ENCODE results near the gene OPN5. TPM values are rescaled to one million over a fixed set of nuclear protein-coding genes. Genes with fewer than 3 reads are reported as not detected.

The OPN5 gene
- total RNA-seq, 2 donors from 2014 or later = not detected

- no peaks in the 10 kb centered on the region for H3K4me1 ChIP-seq
- DNase-seq = no peak
- TF ChIP-seq CTCF (IDR thresholded peaks at IDR 0.05) = no peak
- no peak overlapping the region for H3K27ac ChIP-seq
- H3K9ac ChIP-seq (ENCODE audit: low read depth in 2 of 2, low read length in 2 of 2) = no peak overlapping the region
- H3K9me3 ChIP-seq = no peaks in the 10 kb centered on the region
- H3K4me3 ChIP-seq = no peak overlapping the region
- no peaks in the 10 kb centered on the region for H3K27me3 ChIP-seq
- intact Hi-C loops (cut with DNase I) = no loop called here
- no peaks in the 10 kb centered on the region for H3K36me3 ChIP-seq
Measured at GRCh38 chr6:47759364-47759763, 22.5 kb upstream of the OPN5 start.

- intact Hi-C loops (cut with DNase I) = no loop called here
- DNase-seq = no peak
Measured at GRCh38 chr6:47762502-47762901, 19.3 kb upstream of the OPN5 start.

GRCh38 chr6:47766445-47766844 lies 15.4 kb upstream of the OPN5 start:
- Histone ChIP-seq H3K4me3 (no peak overlapping the region), H3K9ac (ENCODE audit: low read depth in 2 of 2, low read length in 2 of 2) (no peak overlapping the region), H3K9me3 (no peaks in the 10 kb centered on the region), H3K27me3 (no peaks in the 10 kb centered on the region), H3K27ac (no peak overlapping the region), H3K36me3 (no peaks in the 10 kb centered on the region), H3K4me1 (no peaks in the 10 kb centered on the region)
- intact Hi-C loops (cut with DNase I) = no loop called here
- TF ChIP-seq CTCF (IDR thresholded peaks at IDR 0.05) = no peak
- DNase-seq = no peak

More at GRCh38 chr6:47762502-47762901, 19.3 kb upstream of the OPN5 start:
- Histone ChIP-seq H3K27me3 (no peaks in the 10 kb centered on the region), H3K9me3 (no peaks in the 10 kb centered on the region), H3K4me1 (no peaks in the 10 kb centered on the region), H3K36me3 (no peaks in the 10 kb centered on the region), H3K9ac (ENCODE audit: low read depth in 2 of 2, low read length in 2 of 2) (no peak overlapping the region), H3K4me3 (no peak overlapping the region), H3K27ac (no peak overlapping the region)
- no peak for TF ChIP-seq CTCF (IDR thresholded peaks at IDR 0.05)

GRCh38 chr6:47767102-47767501 lies 14.7 kb upstream of the OPN5 start:
- no peaks in the 10 kb centered on the region for H3K4me1 ChIP-seq
- H3K9me3 ChIP-seq = no peaks in the 10 kb centered on the region
- H3K36me3 ChIP-seq = no peaks in the 10 kb centered on the region
- DNase-seq = no peak
- no peaks in the 10 kb centered on the region for H3K27me3 ChIP-seq
- H3K4me3 ChIP-seq = no peak overlapping the region
- H3K9ac ChIP-seq (ENCODE audit: low read depth in 2 of 2, low read length in 2 of 2) = no peak overlapping the region
- intact Hi-C loops (cut with DNase I) = no loop called here
- no peak for TF ChIP-seq CTCF (IDR thresholded peaks at IDR 0.05)
- no peak overlapping the region for H3K27ac ChIP-seq

GRCh38 chr6:47769982-47770381 lies 11.8 kb upstream of the OPN5 start:
- no peak for DNase-seq
- Histone ChIP-seq H3K9ac (ENCODE audit: low read depth in 2 of 2, low read length in 2 of 2) (no peak overlapping the region), H3K4me3 (no peak overlapping the region), H3K9me3 (no peaks in the 10 kb centered on the region), H3K27ac (no peak overlapping the region), H3K4me1 (no peaks in the 10 kb centered on the region), H3K27me3 (no peaks in the 10 kb centered on the region), H3K36me3 (no peaks in the 10 kb centered on the region)
- intact Hi-C loops (cut with DNase I) = no loop called here
- no peak for TF ChIP-seq CTCF (IDR thresholded peaks at IDR 0.05)

GRCh38 chr6:47772359-47772758 lies 9.5 kb upstream of the OPN5 start:
- H3K4me3 ChIP-seq = no peak overlapping the region
- no peak for TF ChIP-seq CTCF (IDR thresholded peaks at IDR 0.05)
- H3K9ac ChIP-seq (ENCODE audit: low read depth in 2 of 2, low read length in 2 of 2) = no peak overlapping the region
- no peak overlapping the region for H3K27ac ChIP-seq
- intact Hi-C loops (cut with DNase I) = no loop called here
- no peak for DNase-seq
- no peaks in the 10 kb centered on the region for H3K27me3 ChIP-seq
- H3K9me3 ChIP-seq = no peaks in the 10 kb centered on the region
- H3K36me3 ChIP-seq = no peaks in the 10 kb centered on the region
- H3K4me1 ChIP-seq = no peaks in the 10 kb centered on the region

All from colonic mucosa (tissue), 4 donors.